ENCODE results near the gene TNN. TPM values are rescaled to one million over a fixed set of nuclear protein-coding genes. Genes with fewer than 3 reads are reported as not detected.

TNN gene
- polyA plus RNA-seq, 1 donor: 4.6 TPM

DNA sequence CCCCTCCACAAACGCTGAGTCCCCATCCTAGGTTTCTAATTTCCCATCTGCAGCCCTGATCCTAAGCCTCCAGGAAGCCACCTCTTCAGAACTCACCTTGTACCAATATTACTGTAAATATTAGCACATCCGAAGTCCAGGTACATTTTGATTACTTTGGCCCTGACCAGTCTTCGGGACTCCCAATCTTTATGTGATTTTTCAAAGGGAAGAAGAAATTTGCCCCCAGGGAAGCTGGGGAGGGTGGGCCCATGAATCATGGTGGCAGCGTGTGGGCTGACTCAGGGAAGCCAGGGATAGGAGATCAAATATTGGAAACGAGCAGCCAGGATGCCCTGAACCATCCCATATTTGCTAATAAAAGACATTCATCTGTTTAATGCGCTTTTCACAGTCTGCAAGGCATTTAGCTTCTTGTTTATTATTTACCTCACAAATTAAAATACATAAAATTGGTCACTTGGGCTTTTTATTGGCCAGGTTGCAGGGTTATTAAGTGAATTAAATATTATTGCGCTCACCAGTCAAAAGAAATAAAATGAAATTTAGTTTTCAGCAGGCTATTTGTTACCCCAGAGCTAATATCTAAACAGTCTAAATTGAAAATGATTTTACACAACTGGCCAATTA is 78.4 kb downstream of the TNN start:
- DNase-seq (ENCODE audit: low read depth): no peak

DNA sequence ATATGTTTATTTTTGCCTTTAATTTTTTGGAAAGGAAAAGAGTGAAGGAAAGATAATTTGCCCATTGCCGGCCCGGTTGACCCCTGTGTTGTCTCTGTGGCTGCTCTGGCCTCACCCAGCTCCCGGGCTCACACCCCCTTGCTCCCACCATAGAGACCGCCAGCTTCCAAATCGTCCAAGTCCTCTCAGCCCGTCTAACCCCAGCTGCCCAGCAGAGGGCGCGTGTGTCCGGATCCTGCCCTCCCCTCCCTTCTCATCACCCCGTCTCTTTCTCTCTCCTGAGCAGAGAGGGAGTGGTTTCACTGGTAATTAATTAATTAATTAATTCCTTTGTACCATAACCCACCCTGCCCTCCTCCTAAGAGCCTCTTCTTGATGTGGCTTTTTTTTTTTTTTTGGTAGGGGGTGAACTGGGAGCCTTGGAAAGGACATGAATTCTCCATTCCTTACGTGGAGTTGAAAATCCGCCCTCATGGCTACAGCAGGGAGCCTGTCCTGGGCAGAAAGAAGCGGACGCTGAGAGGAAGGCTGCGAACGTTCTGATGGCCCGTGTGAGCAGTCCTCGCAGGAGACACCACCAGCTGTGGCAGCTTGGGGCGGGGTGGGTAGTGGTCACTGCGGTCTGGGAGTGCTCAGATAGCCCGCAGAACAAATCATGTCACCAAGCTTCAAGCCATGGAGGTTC is 79.0 kb downstream of the TNN start:
- no peak for DNase-seq (ENCODE audit: low read depth)

DNA sequence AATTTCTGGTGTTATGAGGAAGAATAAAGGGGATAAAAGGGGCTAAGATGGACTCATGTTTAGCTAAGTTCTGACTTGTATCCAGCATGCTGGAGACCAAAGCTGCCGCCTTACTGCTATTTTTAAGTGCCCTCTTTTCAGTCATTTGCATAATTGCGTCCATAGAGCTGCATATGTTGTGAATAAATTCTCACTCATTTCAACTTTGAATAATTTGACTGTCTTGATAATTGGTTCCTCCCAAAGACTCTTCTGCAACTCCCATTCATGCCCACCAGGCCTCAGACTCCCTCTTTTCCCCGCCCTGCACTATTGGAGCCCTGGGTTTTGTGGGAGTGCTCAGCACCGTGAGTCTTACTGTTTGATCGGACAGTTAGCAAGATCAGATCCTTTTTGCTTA is 79.9 kb downstream of the TNN start:
- DNase-seq (ENCODE audit: low read depth): no peak

- DNase-seq (ENCODE audit: low read depth): no peak
Measured at GRCh38 chr1:175148068-175148467, 80.4 kb downstream of the TNN start.

GRCh38 chr1:175150596-175151319 is 83.1 kb downstream of the TNN start:
- no peak for DNase-seq (ENCODE audit: low read depth)

GRCh38 chr1:175152006-175152652 is 84.5 kb downstream of the TNN start:
- no peak for DNase-seq (ENCODE audit: low read depth)

GRCh38 chr1:175154629-175155472 is 87.2 kb downstream of the TNN start:
- DNase-seq (ENCODE audit: low read depth): no peak

DNA sequence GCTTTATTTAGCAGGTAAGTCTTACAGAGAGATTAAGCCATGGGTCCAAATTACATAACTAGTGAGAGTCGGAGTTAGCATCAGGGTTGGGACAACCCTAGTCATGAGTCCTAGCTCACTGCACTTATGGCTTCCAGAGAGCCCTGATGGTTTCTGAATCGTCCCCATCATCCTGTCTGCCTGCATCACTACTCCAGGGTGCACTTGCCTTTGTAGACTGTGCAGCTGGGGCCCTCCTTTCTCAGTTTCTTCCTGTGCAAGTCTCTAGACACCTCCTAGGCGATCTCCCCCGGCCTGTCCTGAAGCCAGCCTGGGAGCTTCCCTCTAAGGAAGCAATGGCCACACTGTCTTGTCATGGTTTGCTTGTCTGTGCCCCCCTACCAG is 87.8 kb downstream of the TNN start:
- DNase-seq (ENCODE audit: low read depth): no peak

DNA sequence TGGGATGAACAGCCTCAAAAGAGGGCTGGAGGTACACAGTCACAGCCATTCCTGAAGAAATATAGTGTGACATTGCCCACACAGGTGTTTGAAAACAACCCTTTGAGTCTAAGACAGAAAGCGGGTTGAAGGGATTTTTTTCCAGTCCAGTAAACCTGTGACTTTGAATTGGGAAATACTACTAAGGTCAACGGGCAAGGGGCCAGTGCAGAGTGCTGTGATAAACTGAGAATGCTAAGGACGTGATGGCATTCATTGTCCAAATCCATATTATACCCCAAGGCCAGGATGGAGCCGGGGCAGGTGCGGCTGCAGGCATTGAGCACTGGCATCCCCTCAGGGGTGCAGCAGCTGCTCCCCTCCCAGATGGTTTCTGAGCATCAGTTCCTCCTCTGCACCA is 88.3 kb downstream of the TNN start:
- no peak for DNase-seq (ENCODE audit: low read depth)

DNA sequence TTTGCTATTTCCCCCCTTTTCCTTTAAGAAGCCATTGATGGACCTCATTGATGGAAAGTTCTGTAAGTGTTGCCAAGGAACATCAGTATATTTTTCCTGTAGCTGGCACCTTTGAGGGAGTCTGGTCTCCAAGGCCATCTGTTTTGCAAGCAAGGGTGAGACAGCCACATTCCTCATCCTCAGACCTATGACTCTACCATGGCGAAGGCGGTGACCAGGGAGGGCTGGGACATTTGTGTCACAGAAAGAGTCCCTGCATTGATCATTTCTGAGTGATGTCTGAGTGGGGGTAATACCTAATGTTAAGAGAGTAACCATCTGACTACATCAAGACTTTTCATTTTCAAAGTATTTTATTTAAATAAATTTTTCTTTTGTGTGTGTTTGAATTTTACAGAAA is 89.6 kb downstream of the TNN start:
- DNase-seq (ENCODE audit: low read depth): no peak

DNA sequence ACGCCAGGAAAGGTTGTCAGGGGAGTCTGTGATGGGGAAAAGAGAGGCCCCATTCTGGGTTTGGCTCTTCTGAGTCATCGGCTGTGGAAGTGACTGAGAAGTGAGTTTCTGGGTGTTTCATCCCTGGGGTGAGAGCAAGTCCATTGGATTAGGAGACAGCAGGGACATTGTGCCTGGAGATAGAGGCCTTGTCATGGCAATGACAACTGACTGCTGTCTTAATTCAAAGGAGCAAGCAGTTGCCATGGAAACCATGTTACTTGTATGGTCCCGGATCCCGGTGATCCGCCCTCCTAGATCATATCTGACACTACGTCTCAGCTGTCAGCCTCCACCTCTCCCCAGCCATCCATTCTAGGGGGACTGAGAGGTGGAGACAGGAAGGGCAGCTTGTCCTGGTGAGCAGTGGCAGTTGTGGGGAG is 90.5 kb downstream of the TNN start:
- DNase-seq (ENCODE audit: low read depth): no peak

GRCh38 chr1:175162955-175163354 is 95.3 kb downstream of the TNN start:
- DNase-seq (ENCODE audit: low read depth): peak; percentile 74

DNA sequence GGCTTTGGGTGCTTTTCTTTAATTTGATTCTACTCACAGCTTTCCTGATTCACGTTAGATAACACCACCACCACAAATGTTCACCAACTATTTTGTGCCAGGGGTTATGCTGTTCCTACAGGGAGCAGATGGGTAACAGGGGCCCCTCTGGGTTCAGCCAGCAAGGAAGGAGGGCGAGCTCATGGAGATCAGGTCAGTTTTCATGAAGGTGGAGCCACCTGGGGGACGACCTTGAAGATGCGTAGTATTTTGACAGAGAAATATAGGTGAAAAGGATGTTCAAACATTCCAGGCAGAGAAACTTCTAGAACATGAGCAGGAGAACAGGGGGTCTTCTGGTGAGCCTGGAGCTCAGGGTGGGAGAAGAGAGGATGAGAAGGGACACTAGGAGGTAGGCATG is 96.1 kb downstream of the TNN start:
- no peak for DNase-seq (ENCODE audit: low read depth)

DNA sequence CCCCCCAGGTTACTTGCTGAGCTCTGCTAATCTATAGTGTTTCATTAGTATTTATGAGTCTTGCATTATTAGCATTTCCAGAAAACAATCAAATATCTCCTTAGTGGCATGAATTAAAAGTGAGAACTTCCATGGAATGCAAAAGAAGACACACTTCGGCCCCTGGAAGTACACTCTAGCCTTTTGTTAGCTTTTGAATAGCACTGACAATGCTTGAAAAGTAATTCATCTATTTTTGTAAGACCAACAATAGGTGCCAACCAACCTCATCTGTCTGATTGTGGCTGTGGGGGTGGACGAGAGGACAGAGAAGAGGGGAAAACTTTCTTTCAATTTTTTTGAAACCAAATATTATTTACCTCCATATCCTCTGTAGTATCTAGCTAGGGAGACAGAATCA is 97.1 kb downstream of the TNN start:
- no peak for DNase-seq (ENCODE audit: low read depth)

DNA sequence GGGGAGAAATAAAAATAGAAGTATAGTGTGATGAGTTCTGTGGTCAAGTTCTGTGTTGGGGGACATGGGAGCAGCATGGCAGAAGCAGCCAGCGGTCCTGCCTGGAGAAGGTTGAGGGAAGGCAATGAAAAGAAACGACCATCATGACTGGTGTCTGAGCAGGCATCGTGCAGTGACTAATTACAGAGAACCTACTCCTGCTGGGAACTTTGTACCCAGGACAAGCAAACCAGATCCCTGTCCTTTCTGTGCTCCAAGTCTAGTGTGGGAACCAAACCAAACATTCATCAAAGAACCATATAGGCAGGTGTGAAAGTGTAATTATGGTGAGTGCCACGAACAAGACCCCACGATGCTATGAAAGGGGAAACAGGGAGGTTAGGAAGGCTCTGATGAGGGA is 99.1 kb downstream of the TNN start:
- no peak for DNase-seq (ENCODE audit: low read depth)

DNA sequence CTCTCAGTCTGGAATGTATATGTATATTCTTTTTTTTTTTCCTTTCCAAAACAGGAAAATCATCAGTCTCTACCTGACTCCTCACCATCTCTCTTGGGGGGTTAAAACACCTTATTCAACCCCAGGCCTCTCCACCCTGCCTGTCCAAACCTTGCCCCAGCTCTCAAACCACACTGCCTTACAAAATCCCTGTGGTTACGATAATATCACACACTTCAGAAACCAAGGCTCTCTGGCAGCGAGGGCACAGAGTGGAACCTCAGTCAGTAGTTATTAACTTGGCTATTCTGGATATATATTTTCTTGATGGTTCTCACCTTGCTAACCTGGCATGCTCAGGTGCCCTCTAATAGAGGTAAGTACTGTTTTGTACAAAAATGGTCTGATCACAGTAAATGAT is 100.2 kb downstream of the TNN start:
- no peak for DNase-seq (ENCODE audit: low read depth)

- DNase-seq (ENCODE audit: low read depth): no peak
Measured at GRCh38 chr1:175168782-175169181, 101.1 kb downstream of the TNN start.

DNA sequence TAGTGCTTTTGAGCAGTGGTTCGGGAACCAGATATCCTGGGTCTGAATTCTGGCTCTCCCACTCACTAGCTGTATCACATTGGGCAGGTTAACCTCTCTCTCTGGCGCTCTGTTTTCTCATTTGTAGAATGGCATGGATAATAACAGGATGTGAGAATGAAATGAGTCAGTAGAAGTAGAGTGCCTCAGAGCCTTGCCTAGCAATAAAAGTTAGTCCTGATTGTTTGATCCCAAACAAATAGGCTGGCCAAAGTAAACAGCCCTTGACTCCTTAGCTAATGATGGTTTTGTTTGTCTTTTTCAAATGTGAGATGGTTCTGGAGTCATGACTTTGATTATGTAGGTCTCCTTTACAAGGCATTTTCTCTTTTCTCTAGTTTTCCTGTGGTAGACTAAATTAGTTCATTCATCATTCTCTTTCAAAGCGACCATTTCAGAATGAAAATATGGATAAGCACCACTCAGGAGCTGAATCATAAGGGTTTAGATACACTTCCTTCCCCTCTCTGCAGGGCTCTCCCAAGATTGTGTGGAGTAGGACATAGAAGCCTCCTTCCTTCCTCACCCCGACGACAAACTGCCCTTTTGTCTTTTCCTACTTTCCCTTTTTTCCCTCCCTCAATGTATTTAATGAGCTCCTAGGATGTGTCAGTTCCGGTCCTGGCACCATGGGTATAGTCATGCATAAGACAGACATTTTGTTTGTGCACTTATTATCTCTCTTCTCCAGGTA is 101.8 kb downstream of the TNN start:
- no peak for DNase-seq (ENCODE audit: low read depth)

DNA sequence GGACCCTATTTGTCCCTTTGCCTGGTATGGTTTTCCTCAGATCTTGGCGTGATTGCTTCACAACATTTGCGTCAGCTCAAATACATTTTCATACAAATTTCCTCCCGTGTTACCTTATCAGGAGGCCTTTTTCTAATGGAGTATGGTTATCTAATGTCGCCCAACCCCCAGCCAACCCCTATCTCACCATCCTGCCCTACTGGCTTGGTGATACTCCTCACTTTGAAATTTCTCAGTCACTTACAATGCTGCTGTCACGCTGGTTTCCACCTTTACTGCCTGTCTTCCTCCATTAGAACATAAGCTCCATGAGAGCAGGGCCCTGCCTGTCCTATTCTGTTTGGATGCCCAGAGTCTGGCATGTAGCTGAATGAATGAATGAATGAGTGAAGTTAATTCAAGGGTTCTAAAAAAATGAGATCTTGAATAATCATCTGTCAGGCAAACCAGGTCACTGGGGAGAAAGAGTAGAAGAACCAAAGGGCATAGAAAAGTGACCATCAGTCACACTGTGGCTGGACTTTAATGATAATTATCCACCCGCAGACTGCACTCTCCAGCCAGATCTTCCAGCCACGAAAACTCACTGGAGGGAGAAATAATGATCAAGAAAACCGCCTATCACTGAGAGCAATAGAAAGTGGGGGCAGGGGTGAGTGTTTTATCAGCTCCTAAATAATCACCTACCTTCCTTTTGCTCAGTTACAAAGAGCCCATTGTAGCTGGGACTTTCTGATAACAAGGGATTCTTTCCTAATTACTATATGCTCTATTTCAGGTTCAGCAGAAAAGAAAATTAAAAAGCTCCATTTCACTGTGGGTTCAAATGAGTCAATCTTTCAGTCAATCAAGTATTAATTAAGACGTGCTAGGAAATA is 103.6 kb downstream of the TNN start:
- DNase-seq (ENCODE audit: low read depth): no peak

- no peak for DNase-seq (ENCODE audit: low read depth)
Measured at GRCh38 chr1:175172503-175172902, 104.9 kb downstream of the TNN start.

All from forelimb muscle (tissue), 1 donor.